ENCODE results near the gene EPHA1.

EPHA1 gene

DNA sequence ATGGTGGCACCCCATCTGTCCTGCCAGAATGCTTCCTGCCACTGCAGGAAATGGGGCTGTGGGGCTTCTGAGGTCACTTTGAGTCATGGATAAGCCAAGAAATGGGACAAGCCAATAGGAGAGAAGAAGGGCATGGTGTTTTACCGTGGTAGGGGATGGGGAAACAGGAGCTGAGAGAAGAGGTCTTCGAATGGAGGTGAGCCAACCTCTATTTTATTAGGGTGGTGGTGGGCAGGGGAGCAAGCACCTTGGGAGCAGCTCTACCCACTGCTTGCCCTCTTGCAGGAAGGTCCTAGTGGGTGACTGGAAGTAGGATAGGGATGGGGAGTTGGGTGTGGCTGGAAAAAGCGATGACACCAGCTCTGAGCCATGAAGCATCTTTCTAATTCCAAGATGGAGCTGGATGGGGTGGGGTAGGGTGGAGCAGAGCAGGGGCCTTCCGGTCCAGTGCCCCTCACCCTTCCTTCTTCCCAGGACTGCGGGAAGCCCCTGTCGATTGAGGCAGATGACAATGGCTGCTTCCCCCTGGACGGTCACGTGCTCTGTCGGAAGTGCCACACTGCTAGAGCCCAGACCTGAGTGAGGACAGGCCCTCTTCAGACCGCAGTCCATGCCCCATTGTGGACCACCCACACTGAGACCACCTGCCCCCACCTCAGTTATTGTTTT lies 18.4 kb downstream of the EPHA1 start:
- no peak for DNase-seq (ENCODE audit: extremely low read depth in 1 of 2, low read depth in 1 of 2)

DNA sequence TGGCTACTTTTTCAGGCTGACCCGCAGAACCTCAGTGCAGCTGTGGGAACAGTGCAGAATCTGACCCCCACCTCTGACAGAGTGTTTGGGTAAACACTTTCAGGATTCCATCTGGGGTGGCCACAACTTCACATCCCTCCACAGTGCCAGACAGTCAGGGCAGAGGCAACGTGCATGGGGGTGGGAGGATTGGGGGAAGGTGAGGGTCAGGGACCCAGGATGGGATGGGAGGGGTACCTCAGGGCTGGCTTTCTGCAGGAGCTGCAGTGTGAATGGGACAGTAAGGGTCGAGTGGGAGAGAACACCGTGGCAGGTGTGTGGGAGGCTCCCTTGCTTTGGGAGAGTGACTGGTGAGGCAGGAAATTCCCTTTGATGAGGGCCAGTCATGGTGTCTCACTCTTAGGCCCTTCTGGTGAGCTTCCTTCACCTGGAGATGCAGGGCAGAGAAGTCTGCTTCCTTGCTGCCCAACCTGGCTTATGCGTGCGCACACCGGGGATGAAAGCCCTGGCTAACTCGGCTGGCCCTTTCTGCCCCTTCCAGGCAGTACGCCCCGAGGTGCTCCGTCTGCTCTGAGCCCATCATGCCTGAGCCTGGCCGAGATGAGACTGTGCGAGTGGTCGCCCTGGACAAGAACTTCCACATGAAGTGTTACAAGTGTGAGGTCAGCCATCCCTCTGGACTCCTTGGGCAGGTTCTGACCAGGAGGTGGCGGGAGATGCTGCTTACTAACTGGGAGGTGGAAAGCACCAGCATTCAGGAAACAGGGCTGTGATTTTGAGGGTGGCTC lies 19.1 kb downstream of the EPHA1 start:
- DNase-seq (ENCODE audit: extremely low read depth in 1 of 2, low read depth in 1 of 2), result no peak

DNA sequence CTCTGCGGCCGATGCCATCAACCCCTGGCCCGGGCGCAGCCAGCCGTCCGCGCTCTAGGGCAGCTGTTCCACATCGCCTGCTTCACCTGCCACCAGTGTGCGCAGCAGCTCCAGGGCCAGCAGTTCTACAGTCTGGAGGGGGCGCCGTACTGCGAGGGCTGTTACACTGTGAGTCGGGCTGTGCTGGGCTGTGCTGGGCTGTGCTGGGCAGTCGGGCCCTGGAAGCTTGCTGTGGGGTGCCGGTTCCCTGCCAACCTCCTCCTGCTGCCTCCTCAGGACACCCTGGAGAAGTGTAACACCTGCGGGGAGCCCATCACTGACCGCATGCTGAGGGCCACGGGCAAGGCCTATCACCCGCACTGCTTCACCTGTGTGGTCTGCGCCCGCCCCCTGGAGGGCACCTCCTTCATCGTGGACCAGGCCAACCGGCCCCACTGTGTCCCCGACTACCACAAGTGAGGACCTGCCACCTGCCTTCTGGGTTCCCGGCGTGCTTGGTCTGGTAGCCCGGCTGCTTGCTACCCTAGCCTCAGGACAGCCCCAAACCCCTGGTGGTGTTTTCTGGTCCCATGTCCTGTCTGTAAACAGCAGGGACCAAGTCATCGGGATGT lies 20.1 kb downstream of the EPHA1 start:
- DNase-seq (ENCODE audit: extremely low read depth in 1 of 2, low read depth in 1 of 2), result no peak

DNA sequence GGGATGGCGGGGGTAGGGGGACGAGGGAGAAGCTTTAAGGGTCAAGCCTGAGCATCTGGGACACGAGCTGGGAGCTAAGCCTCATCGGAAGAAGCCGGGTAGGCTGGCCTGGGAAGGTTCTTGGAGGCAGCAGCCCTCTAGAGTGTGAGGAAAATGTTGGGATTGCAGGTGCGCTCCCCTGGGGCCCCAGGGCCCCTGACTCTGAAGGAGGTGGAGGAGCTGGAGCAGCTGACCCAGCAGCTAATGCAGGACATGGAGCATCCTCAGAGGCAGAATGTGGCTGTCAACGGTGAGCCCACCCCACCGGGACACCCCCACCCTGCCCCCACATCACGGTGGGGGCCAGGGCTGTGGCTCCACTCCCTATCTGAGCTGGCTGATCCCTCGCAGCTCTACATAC lies 20.6 kb downstream of the EPHA1 start:
- DNase-seq (ENCODE audit: extremely low read depth in 1 of 2, low read depth in 1 of 2), result no peak

DNA sequence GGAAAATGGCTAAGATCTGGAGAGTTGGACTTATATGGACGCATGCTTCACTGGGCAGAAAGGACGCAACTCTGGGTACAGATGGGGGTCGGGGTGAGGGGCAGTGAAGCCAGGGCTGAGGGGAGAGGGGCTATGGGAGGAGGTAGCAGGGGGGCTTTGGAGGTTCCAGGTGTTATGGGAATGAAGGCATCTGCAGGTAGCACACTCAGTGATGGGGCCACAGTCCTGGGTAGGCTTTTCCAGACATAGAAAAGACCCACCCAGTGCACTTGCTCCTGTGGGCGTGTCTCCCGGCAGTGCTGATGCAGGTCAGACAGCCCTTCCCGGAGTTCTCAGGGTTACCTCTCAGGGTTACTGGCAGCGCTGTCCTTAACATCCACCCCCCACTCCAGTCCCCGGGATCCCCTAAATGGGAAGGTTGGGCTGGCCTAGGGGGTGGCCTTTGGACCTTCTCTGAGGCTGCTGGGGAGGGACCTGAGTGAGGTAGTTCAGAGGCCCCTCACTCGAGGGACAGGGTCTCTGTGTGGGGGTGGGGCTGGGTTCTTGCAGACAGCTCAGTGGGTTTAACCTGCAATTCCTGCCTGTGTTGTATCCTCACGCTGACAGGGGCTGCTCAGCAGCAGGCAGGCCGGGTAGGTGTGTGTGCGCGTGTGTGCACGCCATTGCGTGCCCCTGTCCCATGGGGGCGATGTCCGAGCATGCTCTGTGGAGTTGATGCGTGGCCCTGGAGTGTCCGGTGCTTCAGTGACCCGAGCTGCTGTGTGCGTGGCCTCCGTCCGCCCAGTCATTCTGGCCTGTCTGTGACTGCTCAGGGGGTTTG lies 21.3 kb downstream of the EPHA1 start:
- DNase-seq (ENCODE audit: extremely low read depth in 1 of 2, low read depth in 1 of 2), result no peak

- DNase-seq (ENCODE audit: extremely low read depth in 1 of 2, low read depth in 1 of 2), result no peak
Observed at GRCh38 chr7:143385891-143386781, 22.5 kb downstream of the EPHA1 start.

DNA sequence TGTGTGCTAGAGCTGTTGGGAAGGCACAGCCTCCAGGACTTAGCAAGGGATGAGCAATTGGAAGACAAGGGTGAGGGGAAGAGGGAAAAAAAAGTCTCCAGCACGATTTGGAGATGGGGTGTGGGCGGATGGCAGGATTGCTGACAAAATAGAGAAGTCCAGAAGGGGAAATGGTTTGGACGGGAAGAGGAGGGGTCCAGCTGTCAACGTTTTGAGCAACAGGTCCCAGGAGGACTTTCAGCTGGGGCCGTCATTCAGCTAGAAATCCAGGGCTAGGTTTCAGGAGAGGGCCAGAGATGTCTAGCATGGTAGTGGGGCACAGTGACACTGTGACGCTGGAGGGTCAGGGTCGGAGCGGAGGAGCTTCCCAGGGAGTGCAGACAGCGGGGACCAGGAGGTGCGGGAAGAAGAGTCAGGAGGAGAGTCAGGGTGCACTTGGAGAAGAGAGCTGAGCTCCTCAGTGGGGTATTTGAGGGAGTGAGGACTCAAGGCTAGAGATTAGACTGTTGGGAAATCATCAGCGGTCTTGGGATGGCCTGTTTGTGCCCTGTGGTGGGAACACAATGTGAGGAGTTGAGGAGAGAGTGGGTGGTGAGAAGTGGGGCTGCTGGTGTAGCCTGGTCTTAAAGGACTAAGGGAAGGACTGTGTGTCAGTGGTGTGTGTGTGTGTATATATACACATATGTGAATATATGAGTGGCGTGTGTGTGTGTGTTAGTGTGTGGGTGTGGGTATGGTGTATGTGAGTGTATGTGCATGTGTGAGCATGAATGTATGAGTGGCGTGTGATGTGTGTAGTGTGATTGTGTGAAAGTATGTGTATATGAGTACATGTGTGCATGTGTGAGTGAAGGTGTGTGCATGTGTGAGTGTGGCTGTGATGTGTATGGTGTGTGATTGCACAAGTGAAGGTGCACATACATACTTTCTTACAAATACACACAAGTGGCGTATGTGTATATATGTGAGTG lies 23.7 kb downstream of the EPHA1 start:
- DNase-seq (ENCODE audit: extremely low read depth in 1 of 2, low read depth in 1 of 2), result no peak

DNA sequence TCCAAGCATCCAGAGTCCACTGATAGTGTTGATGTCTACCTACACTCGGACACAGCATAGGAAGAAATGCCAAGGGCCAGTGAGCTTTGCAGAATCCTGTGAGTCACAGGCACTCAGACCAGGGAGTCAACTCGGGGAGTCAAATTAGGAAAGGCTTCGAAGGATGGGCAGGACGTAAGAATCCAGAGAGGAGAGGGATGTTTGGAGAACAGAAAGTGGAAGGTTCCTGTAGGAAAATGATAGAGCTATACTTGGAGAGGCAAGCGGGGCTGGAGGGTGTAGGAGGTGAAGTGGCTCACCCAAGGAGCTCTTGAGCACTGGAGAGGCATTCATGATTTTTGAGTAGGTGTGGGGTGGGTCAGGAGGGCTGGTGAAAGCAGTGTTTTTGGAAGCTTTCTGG lies 24.5 kb downstream of the EPHA1 start:
- DNase-seq (ENCODE audit: extremely low read depth in 1 of 2, low read depth in 1 of 2), result no peak

DNA sequence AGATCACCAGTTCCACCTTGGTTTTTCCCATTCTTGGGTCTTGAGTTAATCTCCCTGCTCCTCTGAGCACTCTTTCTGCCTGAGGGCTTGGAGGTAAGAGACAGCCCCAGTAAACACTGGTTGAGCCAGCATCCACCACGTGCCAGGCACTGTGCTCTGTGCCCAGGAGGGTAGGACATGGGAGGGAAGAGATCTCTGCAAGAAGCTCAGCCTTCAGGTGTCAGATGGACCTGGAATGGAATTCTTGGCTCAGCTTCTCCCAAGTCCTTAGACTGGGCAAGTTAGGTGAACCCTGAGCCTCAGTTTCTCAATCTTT lies 25.1 kb downstream of the EPHA1 start:
- DNase-seq (ENCODE audit: extremely low read depth in 1 of 2, low read depth in 1 of 2), result no peak

GRCh38 chr7:143382791-143383641 lies 25.6 kb downstream of the EPHA1 start:
- no peak for DNase-seq (ENCODE audit: extremely low read depth in 1 of 2, low read depth in 1 of 2)

GRCh38 chr7:143382126-143382790 lies 26.4 kb downstream of the EPHA1 start:
- DNase-seq (ENCODE audit: extremely low read depth in 1 of 2, low read depth in 1 of 2), result no peak

GRCh38 chr7:143381427-143382125 lies 27.1 kb downstream of the EPHA1 start:
- DNase-seq (ENCODE audit: extremely low read depth in 1 of 2, low read depth in 1 of 2), result peak in 1 of 2 donors; percentile 14

DNA sequence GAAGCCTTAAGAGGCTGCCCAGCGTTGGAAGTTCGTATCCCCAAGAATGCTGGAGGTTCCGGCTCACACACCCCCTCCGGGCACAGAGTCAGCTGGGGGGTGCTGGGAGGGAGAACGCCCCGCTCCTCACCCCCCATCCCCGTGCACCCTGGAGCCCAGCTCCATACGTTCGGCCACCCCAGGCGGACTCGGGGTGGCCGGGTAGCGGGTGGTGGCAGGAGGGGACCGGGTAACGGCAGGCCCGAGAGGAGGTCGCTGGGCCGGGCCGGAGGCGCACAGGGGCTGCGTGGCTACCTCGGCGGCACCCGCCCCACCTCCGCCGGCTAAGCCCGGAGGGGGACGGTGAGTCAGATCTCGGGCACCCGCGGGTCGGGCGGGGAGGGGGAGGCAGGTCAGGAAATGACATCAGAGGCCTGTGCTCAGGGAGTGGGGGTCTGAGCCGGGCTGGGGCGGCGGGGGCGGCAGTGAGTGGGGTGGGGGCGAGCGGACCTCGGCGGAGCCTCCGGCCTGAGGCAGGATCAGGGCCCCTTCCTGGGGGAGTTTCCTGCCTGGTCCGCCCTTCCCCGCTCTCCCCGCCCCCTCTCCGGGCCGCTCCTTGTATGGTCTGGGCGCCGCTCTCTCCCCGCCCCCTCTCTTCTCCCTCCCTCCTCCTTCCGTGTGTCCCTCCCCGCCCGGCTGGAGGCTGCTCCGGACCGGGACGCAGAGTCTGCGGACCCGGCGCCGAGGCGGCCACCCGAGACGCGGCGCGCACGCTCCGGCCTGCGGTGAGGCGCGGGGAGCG lies 27.8 kb downstream of the EPHA1 start, which contains the start of gene ZYX:
ZYX (plus strand) TSS at position 700 of the 781 bp plus-strand sequence. CDS start 227 bp downstream, outside the sequence.
- DNase-seq (ENCODE audit: extremely low read depth in 1 of 2, low read depth in 1 of 2), result peak; percentile 80 to 87

DNA sequence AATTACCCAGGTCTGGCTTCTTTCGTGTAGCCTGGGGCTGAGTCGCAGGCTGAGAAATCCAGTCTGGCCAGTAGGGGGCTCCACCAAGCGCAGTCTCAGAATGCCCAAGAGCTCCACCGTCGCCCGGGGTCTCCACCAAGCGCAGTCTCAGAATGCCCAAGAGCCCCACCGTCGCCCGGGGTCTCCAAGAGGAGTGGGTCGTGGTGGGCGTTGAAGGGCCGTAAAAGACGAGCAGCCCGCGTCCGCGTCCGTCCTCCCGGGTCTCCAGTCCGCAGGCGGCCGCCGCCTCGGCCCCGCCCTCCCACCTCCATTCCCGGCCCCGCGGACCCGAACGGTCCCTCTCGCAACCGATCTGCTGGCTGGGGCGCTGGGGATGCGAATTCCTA lies 28.4 kb downstream of the EPHA1 start:
- peak; percentile 70 to 72 for DNase-seq (ENCODE audit: extremely low read depth in 1 of 2, low read depth in 1 of 2)

DNA sequence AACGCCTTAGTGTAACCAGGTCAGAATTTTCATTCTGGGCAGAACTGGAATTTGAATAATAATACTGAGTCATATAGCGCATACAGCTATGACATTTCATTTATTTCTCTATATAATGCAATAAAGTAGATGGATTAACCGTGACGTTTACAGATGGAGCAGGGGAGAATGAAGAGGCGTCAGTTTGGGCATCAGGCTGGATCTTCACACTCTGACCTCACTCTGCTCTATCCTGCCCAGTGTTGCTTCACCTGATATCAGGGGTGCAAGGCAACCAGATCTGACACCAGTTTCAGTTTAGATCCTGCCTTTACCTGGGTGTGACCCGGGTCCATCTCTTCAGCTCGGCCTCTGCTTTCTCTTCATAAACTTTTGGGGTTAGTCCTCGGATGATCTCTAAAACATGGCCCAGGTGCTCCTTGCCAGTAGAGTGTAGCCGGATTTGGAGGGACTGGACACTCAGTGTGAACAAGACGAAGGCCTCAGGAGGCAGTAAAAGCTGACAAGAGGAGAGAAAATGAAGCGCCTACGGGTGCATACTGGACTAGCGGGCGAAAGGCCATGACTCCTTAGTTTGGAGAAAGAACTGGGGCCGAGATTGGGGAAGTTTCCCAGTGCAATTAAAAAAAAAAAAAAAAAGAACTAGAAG lies 28.9 kb downstream of the EPHA1 start:
- no peak for DNase-seq (ENCODE audit: extremely low read depth in 1 of 2, low read depth in 1 of 2)

DNA sequence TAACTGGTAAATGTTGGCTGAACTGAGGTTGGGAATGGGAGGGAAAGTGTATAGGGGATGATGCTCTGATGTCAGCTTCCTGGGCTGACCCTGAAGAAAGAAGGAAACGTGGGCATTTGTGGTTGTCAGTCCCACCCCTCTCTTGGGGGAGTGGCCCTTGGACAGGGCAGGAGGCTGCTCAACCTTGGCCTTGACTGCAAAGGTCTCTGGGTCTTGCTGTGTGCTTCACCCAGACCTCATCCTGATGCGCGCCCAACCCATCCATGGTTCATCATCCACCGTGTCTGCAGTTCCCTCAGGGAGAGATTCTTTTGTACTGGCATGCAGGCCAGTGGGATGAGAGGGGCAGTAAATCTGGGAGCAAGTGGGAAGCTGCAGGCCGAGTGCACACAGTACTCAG lies 32.3 kb downstream of the EPHA1 start:
- DNase-seq (ENCODE audit: extremely low read depth in 1 of 2, low read depth in 1 of 2), result no peak
